Stimulated activated CD4-positive, alpha-beta T cell treated with anti-CD3 and anti-CD28 coated beads, Interleukin-12 subunit alpha, Interleukin-12 subunit beta, amount 100 ng/mL, for 48 hours (primary cell): Measurements from ENCODE around the gene CYTH1.
"Not testable (repeated sequence)": the region's sequence is repeated elsewhere in the genome, so short reads cannot be mapped to it uniquely, and the experiment has no call there.

ENCODE experiments used
- DNase-seq, 3 donors: peaks; one replicate each; pipeline ENCODE4 v3.0.0-alpha.2; 2020; ENCODE audit warnings: low read depth in 2 of 3, low spot score in 1 of 3

CYTH1 gene

DNA sequence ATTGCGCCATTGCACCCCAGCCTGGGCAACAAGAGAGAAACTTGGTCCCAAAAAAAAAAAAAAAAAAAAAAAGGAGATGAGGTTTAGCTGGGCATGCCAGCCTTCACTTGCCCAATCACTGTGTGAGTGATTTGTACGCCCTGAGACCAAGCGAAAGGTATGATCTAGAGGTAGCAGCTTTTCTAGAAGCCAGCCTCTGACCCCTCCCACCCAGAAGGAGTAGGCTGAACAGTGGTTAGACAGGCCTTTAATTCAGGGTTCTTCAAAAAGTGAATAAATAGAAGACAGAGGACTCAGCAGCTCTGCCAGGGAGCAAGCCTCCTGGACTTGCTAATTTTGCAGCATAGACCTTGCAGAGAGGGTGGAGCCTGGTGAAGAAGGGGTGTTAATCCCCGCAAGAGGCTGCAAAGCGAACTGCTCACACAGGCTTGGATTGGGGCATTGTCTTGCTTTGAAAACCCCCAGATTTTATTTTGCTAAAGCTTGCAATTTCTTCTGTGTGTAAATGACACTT, 7.1 kb upstream of the CYTH1 start:
- DNase-seq, result no peak

DNA sequence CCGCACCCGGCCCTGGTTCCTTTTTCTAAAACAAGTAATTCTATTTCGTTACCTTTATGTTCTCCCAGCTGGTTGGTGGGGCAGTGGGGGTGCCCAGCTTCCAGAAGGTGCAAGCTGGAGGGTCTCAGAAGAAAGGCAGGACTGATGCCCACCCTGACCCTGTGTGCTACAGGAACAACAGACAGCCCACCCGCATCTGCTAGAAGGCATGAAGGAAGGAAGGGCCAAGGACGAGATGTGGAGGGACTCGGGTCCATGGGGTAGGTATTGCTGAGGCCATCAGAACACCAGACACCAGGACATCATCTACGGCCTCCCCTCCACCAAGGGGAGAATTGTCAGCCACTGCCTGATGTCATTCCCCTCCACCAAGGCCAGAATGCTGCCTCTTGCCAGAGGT, 6.4 kb upstream of the CYTH1 start:
- no peak for DNase-seq

DNA sequence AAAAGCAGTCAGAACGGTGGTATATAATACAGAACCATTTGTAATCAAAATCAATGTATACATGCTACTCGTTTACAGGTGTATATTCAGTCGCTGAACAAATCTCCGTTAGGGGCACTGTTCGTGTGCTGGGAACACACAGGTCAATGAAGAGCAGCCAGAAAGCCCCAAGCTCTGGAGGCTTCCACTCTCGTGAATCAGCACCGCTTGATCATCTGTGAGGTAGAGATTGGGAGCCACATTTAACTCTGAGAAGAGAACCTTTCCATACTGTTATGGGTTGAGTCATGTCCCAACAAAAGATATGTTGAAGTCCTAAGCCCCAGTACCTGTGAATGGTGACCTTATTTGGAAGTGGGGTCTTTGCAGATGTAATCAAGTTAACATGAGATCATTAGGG, 5.4 kb upstream of the CYTH1 start:
- DNase-seq, result no peak

DNA sequence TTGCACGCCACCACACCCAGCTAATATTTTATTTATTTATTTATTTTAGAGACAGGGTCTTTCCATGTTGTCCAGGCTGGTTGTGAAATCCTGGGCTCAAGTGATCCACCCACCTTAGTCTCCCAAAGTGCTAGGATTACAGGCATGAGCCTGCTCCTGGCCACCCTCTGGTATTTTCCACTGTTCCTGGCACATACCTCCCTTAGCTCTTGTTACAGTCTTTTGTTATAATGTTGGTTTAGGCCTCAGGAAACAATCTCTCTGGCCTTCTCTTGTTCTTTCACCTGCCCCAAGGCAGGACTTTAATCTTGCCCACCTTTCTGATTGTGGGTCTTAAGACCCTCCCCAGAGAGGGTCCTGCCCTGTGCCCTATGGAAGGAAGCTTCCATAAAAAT, 3.6 kb upstream of the CYTH1 start:
- no peak for DNase-seq

DNA sequence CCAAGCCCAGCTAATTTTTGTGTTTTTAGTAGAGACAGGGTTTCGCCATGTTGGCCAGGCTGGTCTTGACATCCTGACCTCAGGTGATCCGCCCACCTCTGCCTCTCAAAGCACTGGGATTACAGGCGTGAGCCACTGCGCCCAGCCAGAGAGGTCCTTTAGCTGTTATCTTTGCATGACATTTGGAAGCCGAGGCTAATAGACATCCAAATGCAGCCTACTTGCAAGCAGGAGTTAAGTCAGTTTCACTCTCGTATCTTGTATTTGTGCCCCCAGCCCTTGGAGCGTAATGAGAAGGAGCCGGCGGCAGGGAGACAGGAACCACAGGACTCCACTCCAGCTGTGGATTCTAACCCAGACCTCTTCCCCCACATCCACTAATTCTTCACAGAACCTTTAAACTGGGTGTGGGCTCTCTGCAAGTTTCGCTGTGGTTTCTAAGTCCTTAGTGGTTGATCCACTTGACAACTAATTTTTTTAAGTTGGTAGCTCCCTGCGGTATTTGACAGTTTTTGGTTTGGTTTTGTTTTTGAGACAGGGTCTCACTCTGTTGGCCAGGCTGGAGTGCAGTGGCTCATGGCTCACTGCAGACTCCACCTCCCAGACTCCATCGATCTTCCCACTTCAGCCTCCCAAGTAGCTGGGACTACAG, 3.1 kb upstream of the CYTH1 start:
- DNase-seq, result no peak

DNA sequence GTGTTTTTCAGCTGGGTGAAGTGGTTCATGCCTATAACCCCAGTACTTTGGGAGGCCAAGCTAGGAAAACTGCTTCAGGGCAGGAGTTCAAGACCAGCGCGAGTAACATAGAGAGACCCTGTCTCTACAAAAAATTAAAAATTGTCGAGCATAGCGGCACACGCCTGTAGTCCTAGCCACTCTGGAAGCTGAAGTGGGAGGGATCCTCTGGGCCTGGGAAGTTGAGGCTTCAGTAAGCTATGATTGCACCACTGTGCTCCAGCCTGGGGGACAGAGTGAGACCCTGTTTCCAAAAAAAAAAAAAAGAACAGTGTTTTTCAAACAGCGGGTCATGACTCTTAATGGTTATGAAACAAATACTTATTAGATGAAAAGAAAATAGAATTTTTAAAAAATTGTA, 2.3 kb upstream of the CYTH1 start:
- DNase-seq, result no peak

DNA sequence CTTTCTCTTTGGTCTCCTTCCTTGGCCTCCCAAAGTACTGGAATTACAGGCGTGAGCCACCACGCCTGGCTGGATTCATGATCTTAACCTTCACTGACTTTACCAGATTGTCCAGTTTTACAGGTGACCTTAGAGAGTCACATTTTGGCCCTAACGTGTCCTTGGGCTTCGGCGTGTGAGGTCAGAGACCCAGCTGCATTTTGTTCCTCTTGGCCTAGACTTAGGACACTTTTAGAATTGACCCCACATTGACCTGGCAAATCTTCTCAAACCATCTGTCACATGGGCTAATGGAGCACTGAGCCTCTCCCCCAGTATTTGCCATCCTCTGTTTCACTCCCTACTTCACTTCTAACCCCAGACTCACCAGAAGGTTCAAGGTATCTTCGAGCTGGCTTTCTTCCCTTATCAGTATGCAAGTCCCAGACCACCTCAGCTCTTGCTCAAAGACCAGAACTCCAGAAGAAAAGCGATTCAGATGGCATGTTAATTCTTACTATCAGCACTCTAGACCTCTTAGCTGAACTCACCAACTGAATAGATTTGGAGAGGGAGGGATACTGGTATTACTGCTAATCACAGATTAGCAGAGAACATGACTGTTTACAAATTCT, 1.7 kb upstream of the CYTH1 start:
- DNase-seq, result no peak

DNA sequence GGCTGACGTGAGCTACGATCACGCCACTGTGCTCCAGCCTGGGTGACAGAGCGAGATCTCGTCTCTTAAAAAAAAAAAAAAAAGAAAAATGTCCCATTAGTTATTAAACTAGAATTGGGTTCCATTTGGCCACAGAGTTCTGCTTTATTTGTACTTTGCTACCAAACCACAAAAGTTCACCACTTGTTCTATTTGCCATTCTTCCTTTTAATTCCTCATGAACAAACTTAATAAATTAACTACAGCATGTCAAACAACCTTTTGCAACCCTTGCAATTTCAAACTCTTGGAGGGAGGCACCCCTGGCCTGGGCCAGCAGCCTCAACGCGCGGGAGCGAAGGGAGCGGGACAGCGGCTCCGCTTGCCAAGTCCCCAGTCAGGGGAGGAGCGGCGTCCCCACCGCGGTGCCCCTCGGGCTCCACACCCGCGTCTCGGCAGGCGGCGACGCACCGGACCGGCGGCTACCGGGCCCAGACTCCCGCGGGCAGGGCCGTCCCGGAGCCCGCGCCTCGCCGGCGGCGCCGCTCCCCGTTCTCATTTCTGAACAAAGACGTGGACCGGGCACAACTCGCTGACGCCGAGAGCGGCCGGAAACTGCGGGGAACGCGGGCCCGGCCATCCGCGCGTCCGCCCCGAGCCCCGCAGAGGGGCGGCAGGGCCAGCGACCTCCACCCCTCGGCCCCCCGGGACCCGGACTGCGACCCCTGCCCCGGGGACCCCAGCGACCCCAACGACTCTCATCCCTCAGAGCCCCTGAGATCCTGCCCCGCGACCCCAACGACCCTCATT, 775 bp downstream of the CYTH1 start:
- DNase-seq, result peak in 1 of 3 donors; percentile 42

DNA sequence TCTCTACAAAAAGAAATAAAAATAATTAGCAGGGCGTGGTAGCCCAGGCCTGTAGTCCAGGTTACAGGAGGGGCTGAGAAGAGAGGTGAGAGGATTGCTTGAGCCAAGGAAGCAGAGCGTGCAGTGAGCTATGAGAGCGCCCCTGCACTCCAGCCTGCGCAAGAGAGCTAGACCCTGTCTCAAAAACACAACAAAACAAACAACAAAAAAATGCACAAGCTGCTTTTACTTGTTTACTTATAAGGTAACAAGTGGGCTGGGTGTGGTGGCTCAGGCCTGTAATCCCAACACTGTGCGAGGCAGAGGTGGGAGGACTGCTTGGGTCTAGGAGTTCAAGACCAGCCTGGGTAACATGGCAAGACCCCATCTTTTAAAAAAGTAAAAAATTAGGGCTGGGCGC, 1.7 kb downstream of the CYTH1 start:
- DNase-seq, result no peak

DNA sequence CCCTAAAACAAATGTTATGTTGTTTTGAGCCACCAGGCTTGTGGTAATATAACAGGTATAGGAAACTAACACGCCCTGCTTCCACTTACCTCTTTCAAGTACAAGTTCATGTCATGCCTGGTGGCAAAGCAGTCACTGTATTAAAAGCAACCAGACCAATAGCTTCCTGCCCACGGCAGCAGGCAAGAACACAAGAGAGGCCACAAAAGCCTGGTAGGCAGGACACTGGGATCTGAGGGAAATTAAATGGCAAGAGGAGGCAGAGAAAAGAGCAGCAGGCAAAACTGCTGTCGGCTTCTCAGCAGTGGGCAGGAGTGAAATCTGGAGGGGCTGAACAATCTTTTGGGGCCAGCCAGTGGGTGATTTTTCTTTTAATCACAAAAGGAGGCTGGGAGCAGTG, 2.2 kb downstream of the CYTH1 start:
- DNase-seq, result no peak

DNA sequence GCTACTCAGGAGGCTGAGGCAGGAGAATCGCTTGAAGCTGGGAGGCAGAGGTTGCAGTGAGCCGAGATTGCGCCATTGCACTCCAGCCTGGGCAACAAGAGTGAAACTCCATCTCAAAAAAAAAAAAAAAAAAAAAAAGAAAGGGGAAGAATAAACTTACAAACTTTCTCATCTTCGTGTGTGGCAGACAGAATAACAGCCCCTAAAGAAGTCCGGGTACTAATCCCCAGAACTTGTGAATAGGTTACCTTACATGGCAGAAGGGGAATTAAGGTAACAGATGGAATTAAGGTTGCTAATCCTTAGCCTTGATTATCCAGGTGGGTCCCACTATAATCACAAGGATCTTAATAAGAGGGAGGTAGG, 2.8 kb downstream of the CYTH1 start:
- DNase-seq, result not testable (repeated sequence)

DNA sequence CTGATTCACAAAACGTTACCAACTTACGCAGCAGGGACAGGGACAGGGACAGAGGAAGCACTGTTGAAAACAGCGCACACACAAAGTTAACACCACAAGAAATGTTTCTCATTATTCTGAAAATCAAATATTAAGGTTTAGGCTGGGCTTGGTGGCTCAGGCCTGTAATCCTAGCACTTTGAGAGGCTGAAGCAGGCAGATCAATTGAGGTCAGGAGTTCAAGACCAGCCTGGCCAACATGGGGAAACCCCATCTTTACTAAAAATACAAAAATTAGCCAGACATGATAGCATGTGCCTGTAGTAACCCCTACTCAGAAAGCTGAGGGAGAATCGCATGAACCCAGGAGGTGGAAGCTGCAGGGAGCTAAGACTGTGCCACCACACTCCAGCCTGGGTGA, 4.2 kb downstream of the CYTH1 start:
- no peak for DNase-seq

DNA sequence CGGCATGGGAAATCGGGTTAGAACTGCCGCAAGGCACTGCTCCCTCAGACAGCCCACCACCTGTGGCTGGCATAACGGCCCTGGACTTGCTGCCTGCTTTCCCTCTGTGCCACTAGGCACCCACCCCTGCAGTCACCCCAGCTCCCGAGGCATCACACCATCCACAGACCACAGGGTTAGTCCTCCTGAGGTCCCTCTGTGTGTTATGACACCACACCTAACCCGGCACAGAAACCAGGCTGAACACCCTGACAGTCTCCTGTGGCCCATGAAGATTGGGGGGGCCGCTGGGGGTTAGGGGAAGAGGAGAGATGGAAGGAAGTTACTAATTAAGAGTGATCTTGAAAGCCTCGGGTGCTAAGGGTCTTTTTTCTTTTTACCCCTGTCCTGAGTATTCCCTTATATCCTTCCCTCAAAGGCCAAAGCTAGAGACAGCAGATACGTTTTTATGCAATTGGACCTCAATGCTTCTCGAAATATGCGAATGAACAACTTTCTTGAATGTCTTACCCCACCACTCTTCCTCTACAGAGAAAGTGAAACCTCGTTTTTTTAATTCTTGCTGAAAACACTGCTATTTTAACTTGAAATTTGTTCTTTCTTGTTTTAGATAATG, 7.0 kb downstream of the CYTH1 start:
- peak in 2 of 3 donors; percentile 64 to 69 for DNase-seq

DNA sequence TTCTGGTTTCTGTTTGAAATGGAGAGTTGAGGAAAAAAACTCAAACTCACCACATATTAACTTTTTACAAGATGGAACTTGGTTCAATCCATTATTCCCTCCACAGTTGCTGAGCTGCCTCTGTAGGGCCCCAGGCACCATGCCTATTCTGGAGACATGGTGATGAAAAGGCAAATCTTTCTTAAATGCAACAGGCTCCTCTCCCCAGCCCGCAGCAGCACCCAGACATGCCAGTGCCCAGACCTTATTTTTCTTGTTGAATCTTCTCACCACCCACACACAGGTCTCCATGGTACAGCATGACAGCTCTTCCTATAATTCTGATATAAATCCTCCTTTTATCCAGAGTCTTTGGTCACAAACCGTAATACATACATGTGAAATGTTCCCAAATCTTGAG, 7.6 kb downstream of the CYTH1 start:
- no peak for DNase-seq

DNA sequence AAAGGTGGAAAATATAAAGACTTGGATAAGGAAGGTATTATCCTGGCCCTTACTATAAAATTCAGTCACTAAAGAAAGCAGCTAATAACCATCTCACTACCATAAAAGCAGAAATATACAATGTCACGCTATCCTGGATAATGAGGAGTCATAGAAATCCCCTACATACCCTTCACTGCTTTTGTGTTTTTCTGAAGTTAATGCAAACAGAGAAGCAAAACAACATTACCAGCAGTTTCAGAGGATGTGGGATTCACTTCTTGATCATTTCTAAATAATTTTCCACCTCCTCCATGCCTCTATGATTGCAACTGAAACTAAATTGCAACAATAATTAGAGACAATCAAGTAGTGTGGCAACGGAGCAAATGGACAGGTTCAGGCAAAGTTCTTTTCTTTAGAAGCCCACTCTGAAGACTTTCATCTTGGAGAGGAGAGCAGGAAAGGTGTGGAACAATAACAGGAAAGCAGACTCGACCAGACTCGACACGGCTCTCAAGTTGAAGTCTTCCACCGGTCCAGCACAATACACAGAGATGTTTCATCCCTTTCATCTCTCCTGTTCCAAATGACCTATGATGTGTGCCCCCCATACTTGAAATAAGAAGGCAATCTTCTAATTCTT, 10.2 kb downstream of the CYTH1 start:
- DNase-seq, result no peak

DNA sequence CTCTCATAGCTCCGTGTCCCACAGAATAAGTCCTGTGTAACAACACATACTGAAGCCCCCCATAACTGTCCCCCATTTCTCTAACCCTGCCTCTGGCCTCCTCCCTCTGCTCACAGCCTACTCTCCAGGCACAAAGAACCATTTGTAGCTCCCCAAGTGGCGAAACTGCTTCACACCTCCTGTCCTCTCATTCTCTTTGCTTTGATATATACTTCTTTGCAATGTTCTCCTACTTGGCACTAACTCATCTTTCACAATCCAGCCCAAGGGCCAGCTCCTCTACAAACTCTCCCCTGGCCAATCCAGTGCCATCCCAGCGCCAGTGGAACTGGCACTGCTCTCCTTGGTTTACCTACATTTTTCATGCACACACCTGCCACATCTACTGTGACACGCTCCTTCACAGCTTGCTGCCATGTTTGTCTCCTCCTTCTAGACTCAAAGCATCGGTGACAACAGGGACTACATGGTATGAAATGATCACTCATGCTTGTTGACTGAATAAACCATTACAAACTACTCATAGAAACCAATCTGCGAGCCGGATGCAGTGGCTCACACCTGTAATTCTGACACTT, 12.8 kb downstream of the CYTH1 start:
- DNase-seq, result no peak

DNA sequence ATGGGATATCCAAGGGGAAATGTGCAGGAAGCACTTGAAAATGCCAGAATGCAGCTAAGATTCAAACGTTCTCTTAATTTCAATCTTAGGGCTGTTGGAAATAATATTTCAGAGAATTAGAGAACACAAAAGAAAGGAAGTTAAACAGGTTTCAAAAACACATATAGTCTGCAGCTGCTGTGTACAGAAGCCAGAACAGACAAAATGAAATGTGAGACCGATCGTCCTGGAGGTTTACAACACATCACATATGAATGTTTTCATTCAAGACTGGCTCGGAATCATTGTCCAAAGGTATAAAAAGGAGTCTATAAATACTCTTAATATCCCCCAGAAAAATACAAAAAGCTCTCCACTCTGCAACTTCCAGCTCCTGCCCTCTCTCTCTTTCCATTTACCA, 14.3 kb downstream of the CYTH1 start:
- no peak for DNase-seq

DNA sequence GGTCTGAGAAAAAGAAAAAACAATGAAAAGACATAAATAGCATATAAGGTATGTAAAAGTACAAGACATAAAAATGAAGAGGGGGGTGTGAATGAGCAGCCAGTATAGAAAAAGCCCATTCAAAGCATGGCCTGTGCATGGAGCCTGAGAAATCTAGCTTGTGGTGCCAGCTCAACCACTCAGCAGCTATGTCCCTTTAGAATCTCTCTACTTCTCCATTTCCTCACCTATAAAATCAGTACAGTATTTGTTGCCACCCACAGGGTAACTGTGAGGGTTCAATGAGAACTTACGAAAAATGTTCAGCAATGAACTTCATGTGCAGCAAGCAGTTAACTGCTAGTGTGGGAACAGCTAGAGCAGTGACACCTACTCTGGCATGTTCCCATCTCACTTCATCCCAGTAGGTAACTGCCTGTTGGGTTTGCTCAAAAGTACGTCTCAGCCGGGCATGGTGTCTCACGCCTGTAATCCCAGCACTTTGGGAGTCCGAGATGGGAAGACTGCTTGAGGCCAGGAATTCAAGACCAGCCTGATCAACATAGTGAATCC, 15.3 kb downstream of the CYTH1 start:
- no peak for DNase-seq

DNA sequence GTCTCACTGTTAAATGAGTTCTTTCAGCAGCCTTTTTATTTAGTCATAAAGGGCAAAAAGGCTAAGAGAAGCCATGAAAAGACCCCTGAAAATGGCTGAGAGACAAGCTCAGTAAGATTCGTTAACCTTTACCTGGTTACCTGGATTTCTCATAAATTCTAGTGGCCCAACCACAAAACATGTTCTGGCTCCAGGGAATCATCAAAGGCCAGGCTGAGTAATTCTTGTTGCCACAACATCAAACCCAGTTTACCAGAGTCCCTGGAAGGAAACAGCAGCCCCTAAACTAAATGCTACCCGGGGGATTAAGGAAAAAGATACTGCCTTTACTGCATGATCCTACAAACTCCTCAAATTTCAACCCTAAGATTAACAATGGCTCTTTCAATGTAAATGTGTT, 15.8 kb downstream of the CYTH1 start:
- DNase-seq, result no peak

DNA sequence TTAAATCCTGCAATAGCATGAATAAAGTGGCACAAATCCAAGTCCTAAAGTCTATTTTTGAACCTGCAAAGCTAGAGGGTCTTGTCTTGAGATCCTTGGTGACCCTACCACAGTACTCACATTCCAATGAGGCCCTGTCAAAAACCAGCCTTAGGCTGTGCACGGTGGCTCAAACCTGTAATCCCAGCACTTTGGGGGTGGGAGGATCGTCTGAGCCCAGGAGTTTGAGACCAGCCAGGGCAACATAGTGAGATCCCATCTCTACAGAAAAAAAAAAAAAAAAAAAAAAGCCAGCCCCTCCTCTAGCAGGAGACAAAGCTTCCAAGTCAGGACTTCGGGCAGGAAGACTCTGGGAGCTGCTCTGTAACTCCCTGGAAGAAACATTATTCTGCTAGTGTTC, 16.3 kb downstream of the CYTH1 start:
- DNase-seq, result no peak

DNA sequence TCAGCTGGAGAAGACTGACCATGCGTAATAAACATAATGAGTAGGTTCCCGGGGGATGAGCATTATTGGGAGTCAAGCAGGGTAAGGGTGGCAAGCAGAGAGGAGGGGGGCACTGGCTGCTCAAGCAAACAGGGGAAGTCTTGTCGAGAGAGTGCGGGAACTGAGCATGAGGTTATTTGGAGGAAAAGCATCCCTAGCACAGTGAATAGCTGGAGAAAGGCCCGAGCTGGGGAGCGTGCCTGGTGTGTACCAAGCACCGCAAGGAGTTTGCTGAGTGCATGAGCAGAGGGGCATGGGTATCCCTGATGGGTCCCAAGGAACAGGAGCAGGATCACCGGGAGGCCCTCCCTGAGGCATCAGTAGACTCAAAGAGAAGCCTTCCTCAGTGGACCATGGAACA, 17.2 kb downstream of the CYTH1 start:
- no peak for DNase-seq
